ENCODE measurements around the gene BICDL1. TPM values are rescaled to one million over a fixed set of nuclear protein-coding genes. Genes with fewer than 3 reads are reported as not detected.

BICDL1 gene
- total RNA-seq, 4 donors from 2014 or later = 0.47 to 13.9 (median 1.2) TPM

GRCh38 chr12:120110550-120111501 lies 121.8 kb downstream of the BICDL1 start:
- peak; percentile 72 for ATAC-seq
- no peak overlapping the region for H3K4me3 ChIP-seq
- TF ChIP-seq, protein P1, sequence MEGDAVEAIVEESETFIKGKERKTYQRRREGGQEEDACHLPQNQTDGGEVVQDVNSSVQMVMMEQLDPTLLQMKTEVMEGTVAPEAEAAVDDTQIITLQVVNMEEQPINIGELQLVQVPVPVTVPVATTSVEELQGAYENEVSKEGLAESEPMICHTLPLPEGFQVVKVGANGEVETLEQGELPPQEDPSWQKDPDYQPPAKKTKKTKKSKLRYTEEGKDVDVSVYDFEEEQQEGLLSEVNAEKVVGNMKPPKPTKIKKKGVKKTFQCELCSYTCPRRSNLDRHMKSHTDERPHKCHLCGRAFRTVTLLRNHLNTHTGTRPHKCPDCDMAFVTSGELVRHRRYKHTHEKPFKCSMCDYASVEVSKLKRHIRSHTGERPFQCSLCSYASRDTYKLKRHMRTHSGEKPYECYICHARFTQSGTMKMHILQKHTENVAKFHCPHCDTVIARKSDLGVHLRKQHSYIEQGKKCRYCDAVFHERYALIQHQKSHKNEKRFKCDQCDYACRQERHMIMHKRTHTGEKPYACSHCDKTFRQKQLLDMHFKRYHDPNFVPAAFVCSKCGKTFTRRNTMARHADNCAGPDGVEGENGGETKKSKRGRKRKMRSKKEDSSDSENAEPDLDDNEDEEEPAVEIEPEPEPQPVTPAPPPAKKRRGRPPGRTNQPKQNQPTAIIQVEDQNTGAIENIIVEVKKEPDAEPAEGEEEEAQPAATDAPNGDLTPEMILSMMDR (IDR thresholded peaks at IDR 0.05) = no peak
- no peak for TF ChIP-seq POLR2AphosphoS5 (IDR thresholded peaks at IDR 0.05)
- TF ChIP-seq POLR2A (IDR thresholded peaks at IDR 0.05) = no peak
- TF ChIP-seq EP300 (IDR thresholded peaks at IDR 0.05) = no peak
- H3K4me1 ChIP-seq = peaks cover 0 to 73% (median 21%) of the 10 kb centered on the region in 3 donors
- WGBS, 2 donors (ENCODE audit: low coverage in 1 of 2) = 62 to 80% methylated on average over 3 to 17 of the region's 26 CpGs
- H3K27me3 ChIP-seq = no peaks in the 10 kb centered on the region
- peak overlapping the region in 2 of 4 donors; percentile 20 to 39 for H3K27ac ChIP-seq
- H3K36me3 ChIP-seq = peaks cover 0 to 46% of the 10 kb centered on the region in 2 donors
- no peaks in the 10 kb centered on the region for H3K9me3 ChIP-seq

- H3K4me1 ChIP-seq = peaks cover 0 to 81% (median 34%) of the 10 kb centered on the region in 3 donors
- peaks cover 0 to 23% of the 10 kb centered on the region in 2 donors for H3K36me3 ChIP-seq
- 60 to 94% methylated on average over 2 to 3 of the region's 3 CpGs for WGBS, 2 donors (ENCODE audit: low coverage in 1 of 2)
- H3K27me3 ChIP-seq = no peaks in the 10 kb centered on the region
- no peak for ATAC-seq
- no peak for TF ChIP-seq POLR2A (IDR thresholded peaks at IDR 0.05)
- TF ChIP-seq, protein P1 (IDR thresholded peaks at IDR 0.05) = no peak
- TF ChIP-seq EP300 (IDR thresholded peaks at IDR 0.05) = no peak
- no peak for TF ChIP-seq POLR2AphosphoS5 (IDR thresholded peaks at IDR 0.05)
- H3K4me3 ChIP-seq = peak overlapping the region; percentile 71 to 78
- peak overlapping the region in 1 of 4 donors; percentile 98 for H3K27ac ChIP-seq
- no peaks in the 10 kb centered on the region for H3K9me3 ChIP-seq
Measured at GRCh38 chr12:120115066-120115465, 126.0 kb downstream of the BICDL1 start.

GRCh38 chr12:120115692-120116440 lies 126.8 kb downstream of the BICDL1 start:
- TF ChIP-seq, protein P1 (IDR thresholded peaks at IDR 0.05) = no peak
- TF ChIP-seq EP300 (IDR thresholded peaks at IDR 0.05) (no peak), POLR2A (IDR thresholded peaks at IDR 0.05) (no peak)
- no peaks in the 10 kb centered on the region for H3K27me3 ChIP-seq
- H3K27ac ChIP-seq = peak overlapping the region; percentile 89 to 98 (median 94)
- WGBS, 2 donors (ENCODE audit: low coverage in 1 of 2) = 18 to 34% methylated on average over 5 to 14 of the region's 31 CpGs
- H3K36me3 ChIP-seq = peaks cover 0 to 23% of the 10 kb centered on the region in 2 donors
- H3K4me3 ChIP-seq = peak overlapping the region; percentile 71 to 78
- H3K9me3 ChIP-seq = no peaks in the 10 kb centered on the region
- no peak for ATAC-seq
- peaks cover 0 to 82% (median 28%) of the 10 kb centered on the region in 3 donors for H3K4me1 ChIP-seq

DNA sequence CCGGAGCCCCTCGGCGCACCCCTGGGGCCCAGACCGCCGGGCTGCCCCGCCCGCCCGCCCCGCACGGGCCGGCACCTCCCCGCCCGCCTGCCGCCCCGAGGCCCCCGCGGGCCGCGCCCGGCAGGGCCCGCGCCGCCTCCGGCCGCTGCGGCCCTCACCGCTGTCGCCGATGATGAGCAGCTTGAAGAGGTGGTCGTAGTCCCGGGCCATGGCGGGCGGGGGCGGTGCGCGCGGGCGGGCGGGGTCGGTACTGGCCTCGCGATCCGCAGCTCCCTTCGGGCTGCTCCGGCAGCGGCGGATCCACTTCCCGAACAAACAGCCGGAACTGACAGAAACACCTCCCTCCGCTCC lies 127.4 kb downstream of the BICDL1 start, which contains the start of gene RAB35:
TSS of gene RAB35 (minus strand) at position 313 of the 351 bp plus-strand sequence. CDS start at position 210, 103 bp downstream.
- H3K9me3 ChIP-seq = no peaks in the 10 kb centered on the region

More for the DNA sequence above, 127.4 kb downstream of the BICDL1 start, which contains the start of gene RAB35:
- peak within 1 kb of the TSS; percentile 71 to 78 for H3K4me3 ChIP-seq
- WGBS, 2 donors (ENCODE audit: low coverage in 1 of 2) = no CpG with 5 or more reads among the region's 50 CpGs
- H3K27me3 ChIP-seq = no peaks in the 10 kb centered on the region
- peak; percentile 54 for ATAC-seq
- peaks cover 0 to 23% of the 10 kb centered on the region in 2 donors for H3K36me3 ChIP-seq
- H3K4me1 ChIP-seq = peaks cover 0 to 79% (median 28%) of the 10 kb centered on the region in 3 donors
- TF ChIP-seq, protein P1 (IDR thresholded peaks at IDR 0.05) = peak in 1 of 4 experiments; percentile 12
- no peak for TF ChIP-seq POLR2A (IDR thresholded peaks at IDR 0.05)
- H3K27ac ChIP-seq = peak within 1 kb of the TSS; percentile 89 to 98 (median 94)
